ENCODE results near the gene MEST. TPM values are rescaled to one million over a fixed set of nuclear protein-coding genes. Genes with fewer than 3 reads are reported as not detected.

The MEST gene
- total and polyA plus RNA-seq, 2 donors from 2014 or later = 23.6 to 31.0 TPM

DNA sequence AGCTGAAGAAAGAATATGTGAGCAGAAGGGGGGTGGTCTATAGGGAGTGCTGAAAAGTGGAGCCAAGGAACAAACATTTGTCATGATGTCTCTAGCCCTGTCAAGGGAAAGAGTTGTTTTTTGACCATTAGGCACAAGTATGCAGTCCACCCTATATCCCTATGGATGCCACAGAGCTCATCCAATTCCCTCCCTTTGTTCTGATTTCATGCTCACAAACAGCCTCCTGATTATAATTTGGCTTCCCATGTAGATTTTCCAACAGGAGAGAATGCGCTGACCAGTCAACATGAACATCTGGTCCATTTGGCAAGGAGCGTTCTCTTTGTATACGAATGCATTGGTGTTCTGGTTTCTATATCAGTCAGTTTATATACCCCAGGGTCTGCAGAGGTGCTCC, 38.9 kb upstream of the MEST start:
- Histone ChIP-seq H3K4me3 (ENCODE audit: low read length in 3 of 3) (no peak overlapping the region), H3K9me3 (ENCODE audit: control insufficient read depth in 2 of 3, insufficient read depth in 1 of 3, low read length in 3 of 3) (no peaks in the 10 kb centered on the region), H3K27ac (ENCODE audit: low read depth in 2 of 2, low read length in 2 of 2) (no peak overlapping the region), H3K4me1 (ENCODE audit: control insufficient read depth in 2 of 3, insufficient read depth in 2 of 3, low read depth in 1 of 3, low read length in 3 of 3) (no peaks in the 10 kb centered on the region), H3K36me3 (ENCODE audit: control insufficient read depth in 2 of 3, insufficient read depth in 3 of 3, low read length in 3 of 3) (no peaks in the 10 kb centered on the region), H3K9ac (ENCODE audit: low read length in 3 of 3) (no peak overlapping the region), H3K27me3 (ENCODE audit: control insufficient read depth, insufficient read depth, low read length) (no peaks in the 10 kb centered on the region)
- TF ChIP-seq, protein P1, sequence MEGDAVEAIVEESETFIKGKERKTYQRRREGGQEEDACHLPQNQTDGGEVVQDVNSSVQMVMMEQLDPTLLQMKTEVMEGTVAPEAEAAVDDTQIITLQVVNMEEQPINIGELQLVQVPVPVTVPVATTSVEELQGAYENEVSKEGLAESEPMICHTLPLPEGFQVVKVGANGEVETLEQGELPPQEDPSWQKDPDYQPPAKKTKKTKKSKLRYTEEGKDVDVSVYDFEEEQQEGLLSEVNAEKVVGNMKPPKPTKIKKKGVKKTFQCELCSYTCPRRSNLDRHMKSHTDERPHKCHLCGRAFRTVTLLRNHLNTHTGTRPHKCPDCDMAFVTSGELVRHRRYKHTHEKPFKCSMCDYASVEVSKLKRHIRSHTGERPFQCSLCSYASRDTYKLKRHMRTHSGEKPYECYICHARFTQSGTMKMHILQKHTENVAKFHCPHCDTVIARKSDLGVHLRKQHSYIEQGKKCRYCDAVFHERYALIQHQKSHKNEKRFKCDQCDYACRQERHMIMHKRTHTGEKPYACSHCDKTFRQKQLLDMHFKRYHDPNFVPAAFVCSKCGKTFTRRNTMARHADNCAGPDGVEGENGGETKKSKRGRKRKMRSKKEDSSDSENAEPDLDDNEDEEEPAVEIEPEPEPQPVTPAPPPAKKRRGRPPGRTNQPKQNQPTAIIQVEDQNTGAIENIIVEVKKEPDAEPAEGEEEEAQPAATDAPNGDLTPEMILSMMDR (IDR thresholded peaks at IDR 0.05; ENCODE audit: borderline replicate concordance, extremely low read depth, insufficient read depth) = no peak
- FAIRE-seq = no peak
- DNase-seq = no peak
- intact Hi-C loops (cut with DNase I) = no loop called here

DNA sequence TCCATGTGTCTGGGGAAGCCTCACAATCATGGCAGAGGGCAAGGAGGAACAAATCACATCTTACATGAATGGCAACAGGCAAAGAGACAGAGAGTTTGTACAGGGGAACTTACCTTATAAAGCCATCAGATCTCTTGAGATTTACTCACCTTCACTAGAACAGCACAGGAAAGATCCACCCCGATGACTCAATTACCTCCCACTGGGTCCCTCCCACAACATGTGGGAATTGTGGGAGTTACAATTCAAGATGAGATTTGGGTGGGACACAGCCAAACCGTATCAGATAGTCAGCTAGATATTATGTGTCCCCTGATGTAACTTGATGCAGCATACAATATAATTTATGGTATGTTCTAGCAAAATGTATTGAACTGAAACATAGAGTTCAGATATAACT, 36.9 kb upstream of the MEST start:
- intact Hi-C loops (cut with DNase I) = no loop called here

DNA sequence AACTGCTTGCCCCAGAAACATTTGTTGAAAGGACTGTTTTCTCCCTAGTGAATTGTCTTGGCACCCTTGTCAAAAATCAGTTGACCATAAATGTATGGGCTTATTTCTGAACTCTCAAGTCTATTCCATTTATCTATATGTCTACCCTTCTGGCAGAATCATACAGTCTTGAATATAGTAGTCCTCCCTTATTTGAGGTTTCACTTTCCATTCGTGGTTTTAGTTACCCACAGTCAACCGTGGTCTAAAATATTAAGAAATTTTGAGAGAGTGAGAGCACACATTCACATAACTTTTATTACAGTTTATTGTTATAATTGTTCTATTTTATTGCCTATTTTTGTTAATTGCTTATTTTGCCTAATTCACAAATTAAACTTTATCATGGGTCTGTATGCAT, 33.6 kb upstream of the MEST start:
- TF ChIP-seq, protein P1 (IDR thresholded peaks at IDR 0.05; ENCODE audit: borderline replicate concordance, extremely low read depth, insufficient read depth) = no peak
- Histone ChIP-seq H3K27me3 (ENCODE audit: control insufficient read depth, insufficient read depth, low read length) (no peaks in the 10 kb centered on the region), H3K9ac (ENCODE audit: low read length in 3 of 3) (no peak overlapping the region), H3K4me3 (ENCODE audit: low read length in 3 of 3) (no peak overlapping the region), H3K4me1 (ENCODE audit: control insufficient read depth in 2 of 3, insufficient read depth in 2 of 3, low read depth in 1 of 3, low read length in 3 of 3) (no peaks in the 10 kb centered on the region), H3K36me3 (ENCODE audit: control insufficient read depth in 2 of 3, insufficient read depth in 3 of 3, low read length in 3 of 3) (no peaks in the 10 kb centered on the region), H3K9me3 (ENCODE audit: control insufficient read depth in 2 of 3, insufficient read depth in 1 of 3, low read length in 3 of 3) (peaks cover 0 to 10% (median 1%) of the 10 kb centered on the region in 3 donors), H3K27ac (ENCODE audit: low read depth in 2 of 2, low read length in 2 of 2) (no peak overlapping the region)
- DNase-seq (no peak), FAIRE-seq (no peak)
- intact Hi-C loops (cut with DNase I) = no loop called here

More for the DNA sequence above, 36.9 kb upstream of the MEST start:
- FAIRE-seq = no peak
- Histone ChIP-seq H3K27me3 (ENCODE audit: control insufficient read depth, insufficient read depth, low read length) (no peaks in the 10 kb centered on the region), H3K36me3 (ENCODE audit: control insufficient read depth in 2 of 3, insufficient read depth in 3 of 3, low read length in 3 of 3) (no peaks in the 10 kb centered on the region), H3K4me1 (ENCODE audit: control insufficient read depth in 2 of 3, insufficient read depth in 2 of 3, low read depth in 1 of 3, low read length in 3 of 3) (no peaks in the 10 kb centered on the region), H3K27ac (ENCODE audit: low read depth in 2 of 2, low read length in 2 of 2) (no peak overlapping the region), H3K9me3 (ENCODE audit: control insufficient read depth in 2 of 3, insufficient read depth in 1 of 3, low read length in 3 of 3) (peaks cover 0 to 7% (median 1%) of the 10 kb centered on the region in 3 donors), H3K9ac (ENCODE audit: low read length in 3 of 3) (no peak overlapping the region), H3K4me3 (ENCODE audit: low read length in 3 of 3) (no peak overlapping the region)
- no peak for DNase-seq
- TF ChIP-seq, protein P1 (IDR thresholded peaks at IDR 0.05; ENCODE audit: borderline replicate concordance, extremely low read depth, insufficient read depth) = no peak

DNA sequence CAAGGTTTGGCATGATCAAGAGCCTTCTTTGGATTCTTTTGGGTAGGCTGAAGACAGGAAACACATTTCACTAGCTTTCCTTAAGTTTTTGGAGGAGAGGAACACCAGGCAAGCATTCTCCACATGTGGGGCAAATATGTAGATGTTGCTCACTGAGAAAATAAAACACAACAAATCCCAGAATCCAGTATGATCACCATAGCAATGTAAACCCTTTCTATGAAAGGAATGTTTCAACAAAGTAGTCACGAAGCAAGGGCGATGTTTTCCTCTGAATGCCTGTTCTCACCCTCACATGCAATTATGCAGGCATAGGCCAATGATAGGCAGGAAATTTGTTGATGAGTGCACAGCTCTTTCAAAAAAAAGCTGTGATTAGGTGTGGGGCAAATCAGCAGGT, 30.6 kb upstream of the MEST start:
- Histone ChIP-seq H3K36me3 (ENCODE audit: control insufficient read depth in 2 of 3, insufficient read depth in 3 of 3, low read length in 3 of 3) (no peaks in the 10 kb centered on the region), H3K9me3 (ENCODE audit: control insufficient read depth in 2 of 3, insufficient read depth in 1 of 3, low read length in 3 of 3) (peaks cover 1 to 10% (median 3%) of the 10 kb centered on the region in 3 donors), H3K4me1 (ENCODE audit: control insufficient read depth in 2 of 3, insufficient read depth in 2 of 3, low read depth in 1 of 3, low read length in 3 of 3) (no peaks in the 10 kb centered on the region), H3K4me3 (ENCODE audit: low read length in 3 of 3) (no peak overlapping the region), H3K9ac (ENCODE audit: low read length in 3 of 3) (no peak overlapping the region), H3K27ac (ENCODE audit: low read depth in 2 of 2, low read length in 2 of 2) (no peak overlapping the region), H3K27me3 (ENCODE audit: control insufficient read depth, insufficient read depth, low read length) (no peaks in the 10 kb centered on the region)
- no peak for DNase-seq
- TF ChIP-seq, protein P1 (IDR thresholded peaks at IDR 0.05; ENCODE audit: borderline replicate concordance, extremely low read depth, insufficient read depth) = no peak
- no peak for FAIRE-seq
- intact Hi-C loops (cut with DNase I) = no loop called here

Measured in kidney (tissue), 14 donors.